Body of pancreas (tissue), 4 donors: ENCODE data around the gene POLR2B.

ENCODE experiments used
- POLR2A ChIP-seq, 3 donors: fragments of 450-650 bp; IDR thresholded peaks; one replicate each; pipeline ENCODE4 v1.6.1; 2016; ENCODE audit warnings: antibody characterized with exemption in 3 of 3, mild to moderate bottlenecking in 2 of 3
- TF ChIP-seq, protein P1 (sequence below), 7 experiments: fragments of 450-650 bp in 4 of 7; fragments of 200-600 bp in 3 of 7; sonication (generic) in 3 of 7; IDR thresholded peaks; one replicate each; pipeline ENCODE4 v1.5.1; 2016 to 2019; ENCODE audit warnings: antibody characterized with exemption in 7 of 7

DNA sequence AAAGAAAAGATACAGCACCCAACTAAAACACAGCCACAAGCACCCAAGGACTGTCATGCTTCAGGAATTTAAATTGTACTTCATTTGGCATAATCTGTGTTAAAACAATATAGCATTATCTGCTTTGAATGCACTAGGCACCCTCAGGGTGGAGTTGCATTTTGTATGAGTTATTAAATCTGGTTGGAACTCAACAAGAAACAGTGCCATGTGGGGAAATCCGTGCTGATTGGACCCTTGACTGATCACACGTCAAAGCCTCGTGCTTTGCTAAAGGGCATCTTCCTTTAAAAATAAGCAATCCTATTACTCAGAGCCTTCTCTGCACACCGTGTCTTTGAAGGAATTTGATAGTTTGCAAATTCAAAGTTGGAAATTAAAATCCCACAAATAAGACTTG is 96.0 kb downstream of the POLR2B start:
- TF ChIP-seq, protein P1, sequence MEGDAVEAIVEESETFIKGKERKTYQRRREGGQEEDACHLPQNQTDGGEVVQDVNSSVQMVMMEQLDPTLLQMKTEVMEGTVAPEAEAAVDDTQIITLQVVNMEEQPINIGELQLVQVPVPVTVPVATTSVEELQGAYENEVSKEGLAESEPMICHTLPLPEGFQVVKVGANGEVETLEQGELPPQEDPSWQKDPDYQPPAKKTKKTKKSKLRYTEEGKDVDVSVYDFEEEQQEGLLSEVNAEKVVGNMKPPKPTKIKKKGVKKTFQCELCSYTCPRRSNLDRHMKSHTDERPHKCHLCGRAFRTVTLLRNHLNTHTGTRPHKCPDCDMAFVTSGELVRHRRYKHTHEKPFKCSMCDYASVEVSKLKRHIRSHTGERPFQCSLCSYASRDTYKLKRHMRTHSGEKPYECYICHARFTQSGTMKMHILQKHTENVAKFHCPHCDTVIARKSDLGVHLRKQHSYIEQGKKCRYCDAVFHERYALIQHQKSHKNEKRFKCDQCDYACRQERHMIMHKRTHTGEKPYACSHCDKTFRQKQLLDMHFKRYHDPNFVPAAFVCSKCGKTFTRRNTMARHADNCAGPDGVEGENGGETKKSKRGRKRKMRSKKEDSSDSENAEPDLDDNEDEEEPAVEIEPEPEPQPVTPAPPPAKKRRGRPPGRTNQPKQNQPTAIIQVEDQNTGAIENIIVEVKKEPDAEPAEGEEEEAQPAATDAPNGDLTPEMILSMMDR (IDR thresholded peaks at IDR 0.05): no peak
- TF ChIP-seq POLR2A (IDR thresholded peaks at IDR 0.05): no peak
